Activated T-cell treated with anti-CD3 and anti-CD28 coated beads, Interleukin-2, amount 50 U/mL, for 4 hours (primary cell): ENCODE results near the gene HAUS2. TPM values are rescaled to one million over a fixed set of nuclear protein-coding genes. Genes with fewer than 3 reads are reported as not detected.

ENCODE experiments used
- ATAC-seq, 2 donors: fragments of 200-7000 bp; cut with Tn5 transposase; one replicate each; pipeline ENCODE4 v1.10.0; 2021
- DNase-seq: peaks from one replicate; pipeline ENCODE4 v3.0.0-alpha.2; 2020
- H3K27me3 Mint-ChIP-seq: one replicate; pipeline ENCODE4 v1.8.0; 2021; ENCODE audit warnings: low read depth, mixed read lengths
- H3K36me3 Mint-ChIP-seq: one replicate; pipeline ENCODE4 v1.8.0; 2022; ENCODE audit warnings: mixed read lengths; ENCODE audit not compliant: insufficient read depth
- H3K4me1 Mint-ChIP-seq: one replicate; pipeline ENCODE4 v1.8.0; 2021; ENCODE audit warnings: low read depth, mixed read lengths
- H3K4me3 Mint-ChIP-seq: one replicate; pipeline ENCODE4 v1.8.0; 2021; ENCODE audit warnings: mild to moderate bottlenecking, moderate library complexity, mixed read lengths
- H3K9me3 Mint-ChIP-seq: one replicate; pipeline ENCODE4 v1.8.0; 2021; ENCODE audit warnings: mixed read lengths
- total RNA-seq, 3 donors: library from RNA; stranded (reverse); gene quantifications; one replicate each; pipeline ENCODE4 v1.2.1, GENCODE V29; 2021

Gene HAUS2
- total RNA-seq, 3 donors from 2014 or later = 41.6 to 48.8 (median 44.4) TPM

DNA sequence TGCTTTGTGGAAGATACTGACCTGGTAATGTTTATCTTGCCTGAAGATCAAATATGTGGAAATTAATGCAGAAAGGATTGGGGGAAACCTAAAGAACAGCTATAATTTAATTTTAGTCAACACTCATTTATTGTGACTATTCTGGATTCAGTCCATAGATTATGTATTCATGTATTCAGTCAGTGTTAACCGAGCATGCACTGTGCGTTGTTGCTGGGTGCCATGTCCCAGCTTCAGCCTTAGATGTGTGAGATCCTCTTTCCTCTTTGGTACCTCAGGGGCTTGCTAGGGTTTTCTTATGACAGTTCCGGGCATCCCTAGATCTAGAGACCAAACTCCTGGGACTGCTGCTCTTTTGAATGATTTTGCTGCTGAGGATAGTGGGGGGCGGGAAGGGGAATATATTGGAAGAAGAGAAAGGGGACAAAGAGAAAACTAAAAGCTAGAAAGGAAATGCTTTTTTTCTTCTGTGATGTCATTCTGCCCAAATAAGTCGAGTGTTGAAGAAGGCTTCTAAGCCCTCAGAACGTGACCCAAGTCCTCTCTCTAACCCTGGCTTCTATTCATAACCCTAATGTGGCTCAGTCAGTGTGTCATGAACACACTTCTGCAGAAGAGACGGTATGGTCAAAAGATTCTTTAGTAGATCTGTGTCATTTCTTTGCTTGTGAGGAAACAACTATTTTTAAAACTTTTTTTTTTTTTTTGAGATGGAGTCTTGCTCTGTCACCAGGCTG is 60.3 kb downstream of the HAUS2 start:
- Mint-ChIP-seq H3K4me3 (peak overlapping the region; percentile 41), H3K4me1 (peaks cover 40% of the 10 kb centered on the region), H3K9me3 (no peaks in the 10 kb centered on the region), H3K27me3 (no peaks in the 10 kb centered on the region), H3K36me3 (no peaks in the 10 kb centered on the region)
- DNase-seq = no peak
- ATAC-seq = peak; percentile 44 to 53

DNA sequence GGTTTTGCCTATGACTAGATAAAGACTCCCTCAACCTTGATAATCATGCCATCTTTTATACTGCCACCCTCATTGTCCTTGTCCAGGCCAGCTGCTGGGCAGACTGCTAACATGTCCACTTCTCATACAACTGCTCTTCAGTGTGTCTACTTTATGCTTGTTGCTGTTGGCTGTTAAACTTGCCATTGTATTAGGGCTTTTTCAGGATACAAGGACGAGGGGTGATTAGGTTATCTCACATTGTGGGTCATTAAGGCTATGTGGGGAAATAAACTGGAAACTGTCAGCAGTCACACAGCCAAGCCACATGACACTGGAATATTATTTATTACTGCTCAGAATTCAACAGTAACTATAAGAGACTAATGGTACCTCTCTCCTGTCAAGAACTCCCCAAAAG is 62.9 kb downstream of the HAUS2 start:
- H3K36me3 Mint-ChIP-seq = no peaks in the 10 kb centered on the region

DNA sequence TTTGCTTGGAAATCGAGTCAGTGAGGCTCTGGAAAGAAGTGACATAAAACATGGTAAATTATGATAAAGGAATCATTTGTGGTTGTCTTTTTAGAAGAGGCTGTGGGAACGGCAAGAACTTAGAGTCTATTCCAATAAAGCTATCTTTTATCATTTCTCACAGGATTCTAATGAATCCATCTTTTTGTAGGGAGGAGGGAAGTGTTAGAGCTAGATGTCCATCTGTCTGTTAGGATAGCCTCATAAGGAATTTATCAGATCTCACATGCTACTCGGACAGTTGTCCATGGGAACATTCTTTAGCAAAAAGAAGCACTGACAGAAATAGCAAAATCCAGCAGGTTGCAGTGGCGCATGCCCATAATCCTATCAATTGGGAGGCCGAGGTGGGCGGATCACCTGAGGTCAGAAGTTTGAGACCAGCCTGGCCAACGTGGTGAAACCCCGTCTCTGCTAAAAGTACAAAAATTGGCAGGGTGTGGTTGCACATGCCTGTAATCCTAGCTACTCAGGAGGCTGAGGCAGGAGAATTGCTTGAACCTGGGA is 63.8 kb downstream of the HAUS2 start:
- no peaks in the 10 kb centered on the region for H3K36me3 Mint-ChIP-seq
- ATAC-seq (no peak), DNase-seq (no peak)
- no peak overlapping the region for H3K4me3 Mint-ChIP-seq
- H3K4me1 Mint-ChIP-seq = peaks cover 16% of the 10 kb centered on the region
- H3K9me3 Mint-ChIP-seq = no peaks in the 10 kb centered on the region
- H3K27me3 Mint-ChIP-seq = no peaks in the 10 kb centered on the region

More for the DNA sequence above, 62.9 kb downstream of the HAUS2 start:
- ATAC-seq (no peak), DNase-seq (no peak)
- Mint-ChIP-seq H3K4me1 (peaks cover 17% of the 10 kb centered on the region), H3K27me3 (no peaks in the 10 kb centered on the region), H3K4me3 (no peak overlapping the region), H3K9me3 (no peaks in the 10 kb centered on the region)

DNA sequence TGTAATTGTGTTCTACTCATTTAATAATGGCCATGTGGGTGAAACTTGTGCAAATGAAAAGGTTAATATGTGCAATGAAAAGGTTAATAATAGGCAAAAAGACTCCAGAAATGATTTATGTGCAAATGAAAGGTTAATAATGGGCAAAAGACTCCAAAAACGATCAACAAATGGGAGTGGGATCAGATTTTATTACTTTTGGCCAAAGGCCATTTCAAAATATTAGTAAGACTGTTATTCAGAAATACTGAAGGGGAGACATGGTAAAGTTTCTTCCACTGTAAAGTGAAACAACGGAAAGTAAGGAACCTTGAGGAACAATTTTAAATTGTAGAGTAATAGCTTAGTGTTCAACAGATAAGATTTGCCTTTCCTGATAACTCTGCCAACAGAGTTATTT is 67.5 kb downstream of the HAUS2 start:
- no peak for ATAC-seq
- Mint-ChIP-seq H3K36me3 (no peaks in the 10 kb centered on the region), H3K4me3 (no peak overlapping the region), H3K27me3 (no peaks in the 10 kb centered on the region), H3K4me1 (peaks cover 3% of the 10 kb centered on the region), H3K9me3 (no peaks in the 10 kb centered on the region)
- DNase-seq = no peak

Other genes starting within 250 kb of the HAUS2 start
- gene CAPN3, start 189.3 kb upstream of the HAUS2 start, total RNA-seq = 1 to 10 TPM in 2 of 3 donors, under 1 TPM in 1; 0.33 to 1.9 (median 1.5) TPM
- gene ZNF106, start 57.7 kb upstream of the HAUS2 start, total RNA-seq = 10 to 100 TPM; 40.9 to 42.5 (median 41.4) TPM
- 10 to 100 TPM; 40.2 to 49.6 (median 45.5) TPM for gene SNAP23, start 53.2 kb upstream of the HAUS2 start, total RNA-seq
- 10 to 100 TPM; 13.6 to 17.0 (median 15.8) TPM for gene LRRC57, start within 50 bp of the HAUS2 start, total RNA-seq
- 1 to 10 TPM; 1.9 to 3.6 (median 3.0) TPM for gene STARD9, start 26.8 kb downstream of the HAUS2 start, total RNA-seq
- gene CDAN1, start 188.3 kb downstream of the HAUS2 start, total RNA-seq = 10 to 100 TPM; 12.8 to 17.1 (median 13.7) TPM